Aorta (tissue), 5 donors: ENCODE data around the gene ADAMTS6. TPM values are rescaled to one million over a fixed set of nuclear protein-coding genes. Genes with fewer than 3 reads are reported as not detected.

Experiments
- ATAC-seq: fragments of 200-7000 bp; cut with Tn5 transposase; one replicate; pipeline ENCODE4 v1.9.1; 2022; ENCODE audit warnings: moderate library complexity; ENCODE audit not compliant: low FRiP score
- DNase-seq, 2 donors: peaks; one replicate each; pipeline ENCODE4 v3.0.0-alpha.2; 2020
- H3K27ac ChIP-seq, 2 donors: one replicate each; pipeline ENCODE4 v1.5.1; 2013; ENCODE audit warnings: low read length in 2 of 2, mild to moderate bottlenecking in 2 of 2, moderate library complexity in 2 of 2, control low read depth in 1 of 2, inconsistent platforms in 1 of 2, low read depth in 1 of 2
- H3K27me3 ChIP-seq, 2 donors: one replicate each; pipeline ENCODE4 v1.6.1; 2013; ENCODE audit warnings: control low read depth in 1 of 2, low read length in 1 of 2, mild to moderate bottlenecking in 1 of 2, moderate library complexity in 1 of 2; ENCODE audit not compliant: insufficient read depth in 2 of 2, control insufficient read depth in 1 of 2
- H3K36me3 ChIP-seq, 2 donors: one replicate each; pipeline ENCODE4 v1.6.1; 2013; ENCODE audit warnings: control low read depth in 1 of 2, low read length in 1 of 2, mild to moderate bottlenecking in 1 of 2; ENCODE audit not compliant: insufficient read depth in 2 of 2, control insufficient read depth in 1 of 2
- H3K4me1 ChIP-seq, 2 donors: one replicate each; pipeline ENCODE4 v1.6.1; 2013; ENCODE audit warnings: low read length in 2 of 2, control low read depth in 1 of 2, mild to moderate bottlenecking in 1 of 2, moderate library complexity in 1 of 2; ENCODE audit not compliant: insufficient read depth in 2 of 2, control insufficient read depth in 1 of 2
- H3K4me3 ChIP-seq, 2 donors: one replicate each; pipeline ENCODE4 v1.5.1; 2013; ENCODE audit warnings: low read length in 2 of 2, control low read depth in 1 of 2, mild to moderate bottlenecking in 1 of 2
- H3K9me3 ChIP-seq: one replicate; pipeline ENCODE4 v1.6.1; 2013; ENCODE audit warnings: mild to moderate bottlenecking, low read length; ENCODE audit not compliant: control insufficient read depth
- WGBS, 2 donors: extraction: QIAGEN DNeasy Blood & Tissue Kit; methylation state at CpG; one replicate each; pipeline ENCODE4 v1.1.7; 2013; 5-methylcytosine and 5-hydroxymethylcytosine counted together
- intact Hi-C, 2 donors: fragments of 100-400 bp; cut with DNase I; formaldehyde crosslinking; loops; one replicate each; pipeline versions ENCODE4 v1.14.2 to v1.15.0; 2022
- polyA plus RNA-seq, 2 donors: library from polyadenylated mRNA; stranded (reverse); fragments of 200-250 nt; gene quantifications; one replicate each; pipeline ENCODE4 v1.2.3, GENCODE V29; 2013
- total RNA-seq, 2 donors: library from RNA; stranded (reverse); fragmentation: NEBNext Ultra II Directional; extraction: Animal tissue kit (Norgen Biotek cat#: 25700); gene quantifications; one replicate each; pipeline ENCODE4 v1.2.1, GENCODE V29; 2021
- donor health status: healthy with polysubstance abuse.
- donor health status: Bipolar disorder and iron deficiency.
- donor health status: DM: no; HTN: no; CAD: no.
- donor health status: DM: no; HTN: no; CAD: no.
- donor health status: DM: yes; HTN: yes; CAD: no.

Gene ADAMTS6
- total and polyA plus RNA-seq, 4 donors = 0.31 to 11.5 (median 4.3) TPM

- Histone ChIP-seq H3K27ac (peak overlapping the region in 1 of 2 donors; percentile 4), H3K27me3 (no peaks in the 10 kb centered on the region), H3K4me1 (peaks cover 0 to 3% of the 10 kb centered on the region in 2 donors), H3K4me3 (no peak overlapping the region), H3K9me3 (no peaks in the 10 kb centered on the region), H3K36me3 (no peaks in the 10 kb centered on the region)
- whole genome bisulfite sequencing, 2 donors = 47 to 55% methylated on average over 9 of the region's 9 CpGs
- ATAC-seq = peak; percentile 74
- intact Hi-C loops = loop anchor here (2.0 to 10.0 kb wide), 7 partner anchors 39 to 382 kb away; partner anchors contain the start of gene ADAMTS6 (in 1 of the 2)
- peak; percentile 78 to 85 for DNase-seq
Observed at GRCh38 chr5:65100911-65101631, 380.6 kb downstream of the ADAMTS6 start.

Other genes with a start within 250 kb of the ADAMTS6 start
- 1 to 10 TPM; 3.7 TPM for gene CENPK, start 81.2 kb upstream of the ADAMTS6 start, total RNA-seq
- 1 to 10 TPM in 1 of 2 donors, under 1 TPM in 1; 0.05 to 1.9 TPM for gene CENPK, start 81.2 kb upstream of the ADAMTS6 start, polyA plus RNA-seq
- 10 to 100 TPM; 31.0 to 46.9 TPM for gene PPWD1, start 81.4 kb upstream of the ADAMTS6 start, total RNA-seq
- gene PPWD1, start 81.4 kb upstream of the ADAMTS6 start, polyA plus RNA-seq = 10 to 100 TPM; 21.3 to 40.3 TPM
- 10 to 100 TPM; 17.9 to 21.9 TPM for gene TRIM23, start 142.4 kb upstream of the ADAMTS6 start, total RNA-seq
- 1 to 10 TPM; 7.0 to 7.6 TPM for gene TRIM23, start 142.4 kb upstream of the ADAMTS6 start, polyA plus RNA-seq
- 1 to 10 TPM; 2.7 TPM for gene SHLD3, start 143.1 kb upstream of the ADAMTS6 start, total RNA-seq
- gene SHLD3, start 143.1 kb upstream of the ADAMTS6 start, polyA plus RNA-seq = 1 to 10 TPM; 2.1 to 2.6 TPM
- 10 to 100 TPM; 19.1 TPM for gene TRAPPC13, start 143.1 kb upstream of the ADAMTS6 start, total RNA-seq
- gene TRAPPC13, start 143.1 kb upstream of the ADAMTS6 start, polyA plus RNA-seq = 10 to 100 TPM; 11.6 to 16.1 TPM
- 10 to 100 TPM; 21.9 to 23.2 TPM for gene SGTB, start 240.2 kb upstream of the ADAMTS6 start, total RNA-seq
- 1 to 10 TPM; 6.5 to 8.8 TPM for gene SGTB, start 240.2 kb upstream of the ADAMTS6 start, polyA plus RNA-seq
- gene NLN, start 240.3 kb upstream of the ADAMTS6 start, total RNA-seq = 10 to 100 TPM; 14.0 to 16.5 TPM
- 1 to 10 TPM; 2.5 to 7.0 TPM for gene NLN, start 240.3 kb upstream of the ADAMTS6 start, polyA plus RNA-seq